ENCODE data around the gene CHST1. TPM values are rescaled to one million over a fixed set of nuclear protein-coding genes. Genes with fewer than 3 reads are reported as not detected.

CHST1 gene
- total and polyA plus RNA-seq, 2 donors (not counting 3 experiments of a cell fraction or from before 2014, with no cell fraction given), result 12.6 to 40.5 TPM

DNA sequence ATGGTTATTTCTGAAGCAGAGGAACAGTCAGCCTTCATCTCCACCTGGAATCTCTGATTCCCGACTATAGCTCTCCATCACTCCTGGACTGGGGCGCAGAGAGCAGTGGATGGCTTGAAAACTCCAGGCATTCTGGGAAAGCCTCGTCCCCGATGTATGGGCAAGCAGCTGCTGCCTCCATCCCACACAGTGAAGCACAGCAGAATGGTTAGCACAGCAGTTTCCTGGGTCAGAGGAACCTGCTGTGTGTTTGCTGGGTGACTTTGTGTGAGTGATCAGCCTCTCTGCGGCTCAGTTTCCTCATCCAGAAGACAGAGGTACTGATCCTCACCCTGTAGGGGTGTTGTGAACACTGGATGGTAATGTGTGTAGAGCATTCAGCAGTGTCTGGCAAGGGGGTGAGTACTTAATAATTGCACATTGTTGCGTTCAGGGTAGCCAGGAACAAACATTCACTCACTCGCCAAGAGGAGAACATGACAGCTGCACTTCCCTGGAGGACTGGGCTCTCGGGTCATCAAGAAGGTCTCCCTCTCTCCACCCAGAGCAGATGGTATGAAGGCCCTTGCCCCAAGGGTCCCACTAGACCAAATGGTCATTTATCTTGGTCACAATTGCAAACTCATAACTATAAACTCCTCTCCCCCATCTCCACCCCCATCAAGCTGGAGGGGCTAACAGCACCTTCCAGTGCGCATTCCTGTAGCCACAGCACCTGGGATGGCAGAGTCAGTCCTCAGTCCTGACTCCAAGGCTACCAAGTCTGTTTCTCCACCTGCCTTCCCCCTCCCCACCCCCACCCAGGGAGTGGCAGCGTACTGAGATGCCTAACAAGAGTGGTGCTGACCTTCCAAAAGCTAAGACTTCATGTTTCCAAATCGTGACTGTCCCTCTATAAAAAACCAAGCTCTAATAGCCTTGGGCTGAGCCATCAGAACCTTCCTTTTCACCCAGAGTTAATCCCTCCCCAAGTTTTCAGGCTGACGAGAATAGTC is 1.5 kb upstream of the CHST1 start:
- no peak overlapping the region for H3K4me3 ChIP-seq (replicated peaks in 1 of 3; ENCODE audit: insufficient read depth in 1 of 3, low read depth in 1 of 3, low read length in 3 of 3)
- dilution Hi-C loops (cut with MboI; ENCODE audit: extremely low pct_ligation_motif_present, low sequenced_read_pairs) (no loop called here), intact Hi-C loops (cut with micrococcal nuclease) (loop anchor here (10.0 kb wide), 1 partner anchor 712 kb away; the partner anchor contains the start of gene TP53I11)
- BruUV-seq (replicated peaks), result no TSS peak
- POLR2A ChIA-PET, result no interaction called here
- no peak overlapping the region for H3K27ac ChIP-seq (ENCODE audit: insufficient read depth, low read depth, low read length)
- TF ChIP-seq JUN (IDR thresholded peaks at IDR 0.05; ENCODE audit: borderline replicate concordance, insufficient read depth, insufficient read length, low read depth), result no peak
- no peak for TF ChIP-seq POLR2A (IDR thresholded peaks at IDR 0.05; ENCODE audit: low read depth, low read length)
- no peak for TF ChIP-seq POLR2AphosphoS5 (IDR thresholded peaks at IDR 0.05; ENCODE audit: insufficient read depth, low read depth, low read length)
- TF ChIP-seq EZH2 (IDR thresholded peaks at IDR 0.05; ENCODE audit: borderline replicate concordance, low read depth, low read length, severe bottlenecking), result no peak
- no peak for TF ChIP-seq GATA2 (IDR thresholded peaks at IDR 0.05; ENCODE audit: insufficient read depth, insufficient read length, low read depth, low read length)
- TF ChIP-seq, protein P1, sequence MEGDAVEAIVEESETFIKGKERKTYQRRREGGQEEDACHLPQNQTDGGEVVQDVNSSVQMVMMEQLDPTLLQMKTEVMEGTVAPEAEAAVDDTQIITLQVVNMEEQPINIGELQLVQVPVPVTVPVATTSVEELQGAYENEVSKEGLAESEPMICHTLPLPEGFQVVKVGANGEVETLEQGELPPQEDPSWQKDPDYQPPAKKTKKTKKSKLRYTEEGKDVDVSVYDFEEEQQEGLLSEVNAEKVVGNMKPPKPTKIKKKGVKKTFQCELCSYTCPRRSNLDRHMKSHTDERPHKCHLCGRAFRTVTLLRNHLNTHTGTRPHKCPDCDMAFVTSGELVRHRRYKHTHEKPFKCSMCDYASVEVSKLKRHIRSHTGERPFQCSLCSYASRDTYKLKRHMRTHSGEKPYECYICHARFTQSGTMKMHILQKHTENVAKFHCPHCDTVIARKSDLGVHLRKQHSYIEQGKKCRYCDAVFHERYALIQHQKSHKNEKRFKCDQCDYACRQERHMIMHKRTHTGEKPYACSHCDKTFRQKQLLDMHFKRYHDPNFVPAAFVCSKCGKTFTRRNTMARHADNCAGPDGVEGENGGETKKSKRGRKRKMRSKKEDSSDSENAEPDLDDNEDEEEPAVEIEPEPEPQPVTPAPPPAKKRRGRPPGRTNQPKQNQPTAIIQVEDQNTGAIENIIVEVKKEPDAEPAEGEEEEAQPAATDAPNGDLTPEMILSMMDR (IDR thresholded peaks at IDR 0.05; ENCODE audit: extremely low read depth in 1 of 2, insufficient read depth in 1 of 2, low read depth in 1 of 2, low read length in 2 of 2), result no peak
- no peak for TF ChIP-seq MYC (IDR thresholded peaks at IDR 0.05; ENCODE audit: low read depth, low read length)
- TF ChIP-seq, protein P2, sequence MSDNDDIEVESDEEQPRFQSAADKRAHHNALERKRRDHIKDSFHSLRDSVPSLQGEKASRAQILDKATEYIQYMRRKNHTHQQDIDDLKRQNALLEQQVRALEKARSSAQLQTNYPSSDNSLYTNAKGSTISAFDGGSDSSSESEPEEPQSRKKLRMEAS (IDR thresholded peaks at IDR 0.05; ENCODE audit: insufficient read depth, insufficient read length), result no peak
- TF ChIP-seq FOS (IDR thresholded peaks at IDR 0.05; ENCODE audit: borderline replicate concordance, insufficient read depth, low read length), result no peak
- no peaks in the 10 kb centered on the region for H3K36me3 ChIP-seq (ENCODE audit: control insufficient read depth in 2 of 2, extremely low read depth in 1 of 2, insufficient read depth in 2 of 2, low read length in 2 of 2)
- H3K4me2 ChIP-seq (ENCODE audit: insufficient read depth, low read length), result no peak overlapping the region
- CTCF ChIA-PET, result interaction anchor here (1.8 to 2.1 kb wide), 2 partner anchors 105 to 296 kb away, joined by 5 to 6 read pairs; no protein-coding TSS in a partner anchor
- peaks cover 0 to 8% of the 10 kb centered on the region in 2 experiments for H3K27me3 ChIP-seq (ENCODE audit: control insufficient read depth in 2 of 2, insufficient read depth in 2 of 2, low read length in 2 of 2)
- H3K9me1 ChIP-seq (replicated peaks; ENCODE audit: control insufficient read depth, extremely low read depth, insufficient read depth, low read length), result no peaks in the 10 kb centered on the region
- H3K9me3 ChIP-seq (replicated peaks; ENCODE audit: control insufficient read depth, insufficient read depth, low read length), result no peaks in the 10 kb centered on the region
- no peak overlapping the region for H2AFZ ChIP-seq (ENCODE audit: low read depth, low read length)
- H4K20me1 ChIP-seq (replicated peaks; ENCODE audit: control insufficient read depth, extremely low read depth, insufficient read depth, low read length), result no peaks in the 10 kb centered on the region
- no peak overlapping the region for H3K9ac ChIP-seq (replicated peaks; ENCODE audit: extremely low read depth, insufficient read depth, low read length)
- peaks cover 22% of the 10 kb centered on the region for H3K4me1 ChIP-seq (ENCODE audit: control insufficient read depth, extremely low read depth, insufficient read depth, low read length)
- H3K79me2 ChIP-seq (ENCODE audit: control insufficient read depth, insufficient read depth, low read length), result peaks cover 2% of the 10 kb centered on the region
- DNase-seq (ENCODE audit: low read depth, low spot score) (no peak), FAIRE-seq (no peak)

All from endothelial cell of umbilical vein (primary cell).